Endothelial cell of umbilical vein (primary cell): ENCODE measurements around the gene POLR1C. TPM values are rescaled to one million over a fixed set of nuclear protein-coding genes. Genes with fewer than 3 reads are reported as not detected.

Experiments used
- BruUV-seq: library from RNA; stranded (reverse); fragments of 400-500 nt; replicated peaks from 2 replicates; lab custom pipeline; 2021; lab: Mats Ljungman, UMichigan
- CTCF ChIA-PET: fragments of 300-600, 350-600 bp; sonication (Branson Sonifier 250); formaldehyde crosslinking; loops from one replicate; lab custom pipeline; 2021; ENCODE audit warnings: antibody characterized with exemption, inconsistent platforms; lab: Charles Lee
- POLR2A ChIA-PET: fragments of 300-600, 350-600 bp; sonication (Branson Sonifier 250); formaldehyde crosslinking; loops from one replicate; lab custom pipeline; 2021; ENCODE audit warnings: antibody characterized with exemption, inconsistent platforms; lab: Charles Lee
- DNase-seq: peaks from one replicate; pipeline ENCODE4 v3.0.0-alpha.2; 2011; ENCODE audit warnings: low read depth, low spot score
- FAIRE-seq: peaks from 2 replicates; lab custom pipeline; 2011; peaks lifted over from hg19 to GRCh38; lab: Jason Lieb, UNC
- H2AFZ ChIP-seq: 2 replicates; pipeline ENCODE4 v1.6.0; 2012; ENCODE audit warnings: low read depth, low read length, control low read depth, inconsistent platforms
- H3K27ac ChIP-seq: 2 replicates; pipeline ENCODE4 v1.5.1; 2011; ENCODE audit warnings: low read depth, mild to moderate bottlenecking, control low read depth, low read length, moderate library complexity; ENCODE audit not compliant: insufficient read depth
- H3K27me3 ChIP-seq, 2 experiments: 2 replicates each; pipeline versions ENCODE4 v1.6.0 to v1.6.1; 2011; ENCODE audit warnings: low read length in 2 of 2, mixed read lengths in 1 of 2; ENCODE audit not compliant: control insufficient read depth in 2 of 2, insufficient read depth in 2 of 2
- H3K36me3 ChIP-seq, 2 experiments: 2 replicates in 1 of 2; 3 replicates in 1 of 2; pipeline ENCODE4 v1.5.1; 2011; ENCODE audit warnings: low read length in 2 of 2, mild to moderate bottlenecking in 1 of 2, moderate library complexity in 1 of 2; ENCODE audit not compliant: control insufficient read depth in 2 of 2, insufficient read depth in 2 of 2; ENCODE audit errors: extremely low read depth in 1 of 2
- H3K4me1 ChIP-seq: 3 replicates; pipeline ENCODE4 v1.5.1; 2011; ENCODE audit warnings: mild to moderate bottlenecking, low read length; ENCODE audit not compliant: control insufficient read depth, insufficient read depth; ENCODE audit errors: extremely low read depth
- H3K4me2 ChIP-seq: 2 replicates; pipeline ENCODE4 v1.6.1; 2011; ENCODE audit warnings: low read length, control low read depth, mixed read lengths; ENCODE audit not compliant: insufficient read depth
- H3K4me3 ChIP-seq, 3 experiments: fragments of 200-600 bp in 1 of 3; sonication (generic), shearing (Covaris generic) in 1 of 3; replicated peaks in 1 of 3; 2 replicates each; pipeline ENCODE4 v1.5.1; 2011 to 2016; ENCODE audit warnings: control low read depth in 3 of 3, low read length in 3 of 3, mild to moderate bottlenecking in 2 of 3, inconsistent platforms in 1 of 3, low read depth in 1 of 3, moderate library complexity in 1 of 3; ENCODE audit not compliant: insufficient read depth in 1 of 3
- H3K79me2 ChIP-seq: 2 replicates; pipeline ENCODE4 v1.6.0; 2012; ENCODE audit warnings: low read length, inconsistent platforms; ENCODE audit not compliant: control insufficient read depth, insufficient read depth
- H3K9ac ChIP-seq: replicated peaks from 2 replicates; pipeline ENCODE3; 2011; ENCODE audit warnings: low read length, control low read depth; ENCODE audit not compliant: insufficient read depth; ENCODE audit errors: extremely low read depth
- H3K9me1 ChIP-seq: replicated peaks from 3 replicates; pipeline ENCODE4 v1.6.0; 2011; ENCODE audit warnings: mild to moderate bottlenecking, low read length; ENCODE audit not compliant: control insufficient read depth, insufficient read depth; ENCODE audit errors: extremely low read depth
- H3K9me3 ChIP-seq: replicated peaks from 2 replicates; pipeline ENCODE4 v1.5.1; 2012; ENCODE audit warnings: low read length, inconsistent platforms; ENCODE audit not compliant: control insufficient read depth, insufficient read depth
- H4K20me1 ChIP-seq: replicated peaks from 2 replicates; pipeline ENCODE3; 2011; ENCODE audit warnings: mild to moderate bottlenecking, low read length; ENCODE audit not compliant: control insufficient read depth, insufficient read depth; ENCODE audit errors: extremely low read depth
- EZH2 ChIP-seq: IDR thresholded peaks from 2 replicates; pipeline ENCODE4 v1.6.1; 2012; ENCODE audit warnings: borderline replicate concordance, low read depth, mild to moderate bottlenecking, moderate library complexity, low read length, inconsistent platforms; ENCODE audit not compliant: severe bottlenecking
- FOS ChIP-seq: IDR thresholded peaks from 2 replicates; pipeline ENCODE4 v1.6.1; 2011; ENCODE audit warnings: mild to moderate bottlenecking, low read length, moderate library complexity, borderline replicate concordance; ENCODE audit not compliant: insufficient read depth
- GATA2 ChIP-seq: IDR thresholded peaks from 2 replicates; pipeline ENCODE4 v1.7.0; 2011; ENCODE audit warnings: low read depth, mild to moderate bottlenecking, moderate library complexity, mixed read lengths, low read length; ENCODE audit not compliant: insufficient read length, insufficient read depth
- JUN ChIP-seq: IDR thresholded peaks from 2 replicates; pipeline ENCODE4 v1.6.1; 2011; ENCODE audit warnings: borderline replicate concordance, low read depth; ENCODE audit not compliant: insufficient read length, insufficient read depth
- MAX ChIP-seq: IDR thresholded peaks from 2 replicates; pipeline ENCODE4 v1.6.1; 2011; ENCODE audit not compliant: insufficient read depth, insufficient read length
- MYC ChIP-seq: IDR thresholded peaks from one replicate; pipeline ENCODE4 v1.6.1; 2011; ENCODE audit warnings: mild to moderate bottlenecking, low read depth, low read length
- POLR2A ChIP-seq: IDR thresholded peaks from 2 replicates; pipeline ENCODE4 v1.6.1; 2012; ENCODE audit warnings: low read depth, mild to moderate bottlenecking, control low read depth, low read length
- POLR2AphosphoS5 ChIP-seq: IDR thresholded peaks from 2 replicates; pipeline ENCODE4 v1.6.1; 2012; ENCODE audit warnings: low read depth, mild to moderate bottlenecking, control low read depth, low read length, moderate library complexity; ENCODE audit not compliant: insufficient read depth
- dilution Hi-C: fragments of 300-500 bp; cut with MboI; formaldehyde crosslinking; loops from one replicate; pipeline ENCODE4 v1.15.0; 2019; ENCODE audit warnings: low sequenced_read_pairs; ENCODE audit not compliant: extremely low pct_ligation_motif_present
- intact Hi-C: fragments of 100-400 bp; cut with micrococcal nuclease; formaldehyde crosslinking; loops from one replicate; pipeline ENCODE4 v1.10.0; 2022
- polyA plus RNA-seq, 4 experiments: library from polyadenylated mRNA; depleted of rRNA in 3 of 4; stranded (reverse) in 3 of 4; unstranded in 1 of 4; fragments of >200 nt; gene quantifications; 2 replicates each; pipeline versions ENCODE4 v1.2.1 to v1.2.3, GENCODE V29; 2011 to 2012; ENCODE audit warnings: missing spikeins in 1 of 4
- total RNA-seq: library from RNA; stranded (reverse); gene quantifications from 2 replicates; pipeline ENCODE4 v1.2.3, GENCODE V29; 2021
- TF ChIP-seq, protein P1 (sequence below), 2 donors: IDR thresholded peaks; 1 replicate in 1 of 2; 2 replicates in 1 of 2; pipeline ENCODE4 v1.5.1; 2011; ENCODE audit warnings: low read length in 2 of 2, mild to moderate bottlenecking in 2 of 2, moderate library complexity in 2 of 2, control low read depth in 1 of 2, inconsistent platforms in 1 of 2, low read depth in 1 of 2; ENCODE audit not compliant: insufficient read depth in 1 of 2; ENCODE audit errors: extremely low read depth in 1 of 2

POLR1C gene
- total and polyA plus RNA-seq, 2 donors (not counting 3 experiments of a cell fraction or from before 2014, with no cell fraction given): 39.8 to 46.0 TPM

GRCh38 chr6:43493833-43494232 is 23.1 kb upstream of the POLR1C start:
- H3K27ac ChIP-seq: no peak overlapping the region
- H3K36me3 ChIP-seq: peaks cover 0 to 3% of the 10 kb centered on the region in 2 experiments
- FAIRE-seq: no peak
- no peak for DNase-seq
- peaks cover 14% of the 10 kb centered on the region for H3K4me1 ChIP-seq
- ChIA-PET CTCF (interaction anchor here (1.1 to 19.0 kb wide), 4 partner anchors 13 to 265 kb away, joined by 3 to 289 read pairs (median 32); partner anchors contain the start of genes DLK2, DNPH1 and LRRC73), POLR2A (no interaction called here)
- BruUV-seq: no TSS peak
- no peaks in the 10 kb centered on the region for H3K9me1 ChIP-seq
- H3K27me3 ChIP-seq: no peaks in the 10 kb centered on the region
- H3K9me3 ChIP-seq: no peaks in the 10 kb centered on the region
- intact Hi-C loops: no loop called here
- no peak overlapping the region for H3K9ac ChIP-seq
- TF ChIP-seq POLR2A (no peak), FOS (no peak)
- H3K4me3 ChIP-seq: no peak overlapping the region
- H3K4me2 ChIP-seq: no peak overlapping the region
- H3K79me2 ChIP-seq: no peaks in the 10 kb centered on the region
- H4K20me1 ChIP-seq: no peaks in the 10 kb centered on the region
- dilution Hi-C loops: no loop called here
- no peak overlapping the region for H2AFZ ChIP-seq

GRCh38 chr6:43494321-43494720 is 22.6 kb upstream of the POLR1C start:
- H3K9me3 ChIP-seq: no peaks in the 10 kb centered on the region

More at GRCh38 chr6:43494321-43494720, 22.6 kb upstream of the POLR1C start:
- H3K4me2 ChIP-seq: no peak overlapping the region
- DNase-seq (no peak), FAIRE-seq (no peak)
- no TSS peak for BruUV-seq
- no peak for TF ChIP-seq FOS
- TF ChIP-seq EZH2: no peak
- TF ChIP-seq, protein P1, sequence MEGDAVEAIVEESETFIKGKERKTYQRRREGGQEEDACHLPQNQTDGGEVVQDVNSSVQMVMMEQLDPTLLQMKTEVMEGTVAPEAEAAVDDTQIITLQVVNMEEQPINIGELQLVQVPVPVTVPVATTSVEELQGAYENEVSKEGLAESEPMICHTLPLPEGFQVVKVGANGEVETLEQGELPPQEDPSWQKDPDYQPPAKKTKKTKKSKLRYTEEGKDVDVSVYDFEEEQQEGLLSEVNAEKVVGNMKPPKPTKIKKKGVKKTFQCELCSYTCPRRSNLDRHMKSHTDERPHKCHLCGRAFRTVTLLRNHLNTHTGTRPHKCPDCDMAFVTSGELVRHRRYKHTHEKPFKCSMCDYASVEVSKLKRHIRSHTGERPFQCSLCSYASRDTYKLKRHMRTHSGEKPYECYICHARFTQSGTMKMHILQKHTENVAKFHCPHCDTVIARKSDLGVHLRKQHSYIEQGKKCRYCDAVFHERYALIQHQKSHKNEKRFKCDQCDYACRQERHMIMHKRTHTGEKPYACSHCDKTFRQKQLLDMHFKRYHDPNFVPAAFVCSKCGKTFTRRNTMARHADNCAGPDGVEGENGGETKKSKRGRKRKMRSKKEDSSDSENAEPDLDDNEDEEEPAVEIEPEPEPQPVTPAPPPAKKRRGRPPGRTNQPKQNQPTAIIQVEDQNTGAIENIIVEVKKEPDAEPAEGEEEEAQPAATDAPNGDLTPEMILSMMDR (IDR thresholded peaks at IDR 0.05; ENCODE audit: extremely low read depth in 1 of 2, insufficient read depth in 1 of 2, low read depth in 1 of 2, low read length in 2 of 2): no peak
- TF ChIP-seq JUN: no peak
- TF ChIP-seq MYC: no peak
- no peak for TF ChIP-seq GATA2
- TF ChIP-seq POLR2AphosphoS5: no peak
- TF ChIP-seq MAX: no peak
- no peak for TF ChIP-seq POLR2A
- H3K36me3 ChIP-seq: no peaks in the 10 kb centered on the region
- H3K9me1 ChIP-seq: no peaks in the 10 kb centered on the region
- H4K20me1 ChIP-seq: no peaks in the 10 kb centered on the region
- intact Hi-C loops: no loop called here
- H3K4me1 ChIP-seq: peaks cover 19% of the 10 kb centered on the region
- no peak overlapping the region for H3K4me3 ChIP-seq
- H3K9ac ChIP-seq: no peak overlapping the region
- dilution Hi-C loops: no loop called here
- H3K79me2 ChIP-seq: no peaks in the 10 kb centered on the region
- no peaks in the 10 kb centered on the region for H3K27me3 ChIP-seq
- no peak overlapping the region for H3K27ac ChIP-seq
- CTCF ChIA-PET: interaction anchor here (0.6 to 19.0 kb wide), 4 partner anchors 13 to 265 kb away, joined by 3 to 289 read pairs (median 30); partner anchors contain the start of genes DLK2 and DNPH1
- H2AFZ ChIP-seq: no peak overlapping the region
- POLR2A ChIA-PET: no interaction called here
